ENCODE results near the gene MTFMT.

MTFMT gene

DNA sequence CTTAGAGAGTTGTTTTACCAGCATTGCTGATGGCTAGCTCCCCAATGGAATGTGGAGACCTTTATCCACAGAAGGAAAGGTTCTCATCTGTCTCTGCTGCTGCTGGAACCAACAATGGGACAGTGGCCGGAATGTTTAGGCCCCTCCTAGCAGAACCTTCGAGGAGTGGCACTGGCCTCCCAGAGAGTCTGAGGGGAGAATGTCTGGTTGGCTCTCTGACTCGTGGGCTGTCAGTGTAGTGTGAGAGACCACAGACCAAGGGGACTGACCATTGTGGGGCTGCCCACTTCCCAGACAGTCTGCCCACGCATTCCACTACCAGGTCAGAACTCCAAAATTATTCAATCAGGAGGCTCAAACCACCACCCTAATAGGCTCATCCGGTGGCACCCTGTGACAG lies 33.3 kb upstream of the MTFMT start:
- TF ChIP-seq, protein P1, sequence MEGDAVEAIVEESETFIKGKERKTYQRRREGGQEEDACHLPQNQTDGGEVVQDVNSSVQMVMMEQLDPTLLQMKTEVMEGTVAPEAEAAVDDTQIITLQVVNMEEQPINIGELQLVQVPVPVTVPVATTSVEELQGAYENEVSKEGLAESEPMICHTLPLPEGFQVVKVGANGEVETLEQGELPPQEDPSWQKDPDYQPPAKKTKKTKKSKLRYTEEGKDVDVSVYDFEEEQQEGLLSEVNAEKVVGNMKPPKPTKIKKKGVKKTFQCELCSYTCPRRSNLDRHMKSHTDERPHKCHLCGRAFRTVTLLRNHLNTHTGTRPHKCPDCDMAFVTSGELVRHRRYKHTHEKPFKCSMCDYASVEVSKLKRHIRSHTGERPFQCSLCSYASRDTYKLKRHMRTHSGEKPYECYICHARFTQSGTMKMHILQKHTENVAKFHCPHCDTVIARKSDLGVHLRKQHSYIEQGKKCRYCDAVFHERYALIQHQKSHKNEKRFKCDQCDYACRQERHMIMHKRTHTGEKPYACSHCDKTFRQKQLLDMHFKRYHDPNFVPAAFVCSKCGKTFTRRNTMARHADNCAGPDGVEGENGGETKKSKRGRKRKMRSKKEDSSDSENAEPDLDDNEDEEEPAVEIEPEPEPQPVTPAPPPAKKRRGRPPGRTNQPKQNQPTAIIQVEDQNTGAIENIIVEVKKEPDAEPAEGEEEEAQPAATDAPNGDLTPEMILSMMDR (IDR thresholded peaks at IDR 0.05): no peak

DNA sequence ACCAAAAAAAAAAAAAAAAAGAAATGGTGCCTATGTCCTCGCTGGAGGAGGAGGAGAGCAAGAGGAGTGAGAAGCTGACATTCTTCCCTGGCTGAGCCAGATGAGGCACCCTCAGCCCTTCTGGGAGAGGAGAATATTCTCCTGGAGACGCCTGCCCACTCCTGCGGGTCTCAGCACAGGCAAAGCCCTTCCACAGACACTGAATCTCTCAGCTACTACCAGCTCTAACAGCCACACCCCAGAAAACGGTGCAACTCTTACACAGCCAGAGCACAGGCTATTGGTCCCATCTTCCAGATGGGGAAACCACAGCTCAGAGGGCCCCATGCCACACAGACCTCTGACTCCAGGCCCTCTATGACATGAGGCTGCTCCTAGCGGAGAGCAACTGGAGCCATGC lies 32.6 kb upstream of the MTFMT start:
- TF ChIP-seq, protein P1 (IDR thresholded peaks at IDR 0.05): no peak

DNA sequence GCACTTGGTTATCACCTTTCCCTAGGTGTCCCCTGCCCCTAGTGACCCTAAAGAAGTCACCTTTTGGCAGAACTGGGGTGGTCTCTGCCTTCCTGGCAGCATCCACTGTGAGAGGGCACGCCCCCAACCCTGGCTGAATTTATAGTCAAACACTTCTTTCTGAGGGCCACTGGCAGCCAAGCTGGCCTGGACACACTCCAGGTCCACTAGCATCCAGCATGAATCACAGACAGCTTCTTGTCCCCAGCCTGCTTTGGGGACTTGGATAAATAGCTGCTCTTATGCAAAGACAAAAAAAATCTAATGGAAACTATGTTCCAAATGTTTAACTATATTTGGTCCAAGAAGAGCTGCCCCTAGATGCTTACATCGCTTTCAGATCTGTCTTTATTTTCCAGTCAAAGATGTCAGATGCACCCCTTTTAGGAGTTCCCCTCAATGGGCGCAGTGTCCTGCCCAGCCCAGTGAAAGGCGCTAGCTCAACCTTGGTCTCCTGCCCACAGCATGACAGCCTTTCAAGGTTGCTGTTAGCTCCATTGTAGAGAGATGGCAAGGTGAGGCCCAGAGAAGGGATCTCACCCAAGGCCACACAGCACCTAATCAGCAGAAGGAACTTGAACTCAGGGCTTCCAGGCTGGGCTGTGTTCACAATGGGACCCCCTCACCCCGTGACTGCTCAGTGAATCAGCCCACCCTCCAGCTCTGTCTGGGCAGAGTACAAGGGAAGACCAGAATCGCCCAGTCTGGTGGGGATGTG lies 31.4 kb upstream of the MTFMT start:
- TF ChIP-seq, protein P1 (IDR thresholded peaks at IDR 0.05): no peak

DNA sequence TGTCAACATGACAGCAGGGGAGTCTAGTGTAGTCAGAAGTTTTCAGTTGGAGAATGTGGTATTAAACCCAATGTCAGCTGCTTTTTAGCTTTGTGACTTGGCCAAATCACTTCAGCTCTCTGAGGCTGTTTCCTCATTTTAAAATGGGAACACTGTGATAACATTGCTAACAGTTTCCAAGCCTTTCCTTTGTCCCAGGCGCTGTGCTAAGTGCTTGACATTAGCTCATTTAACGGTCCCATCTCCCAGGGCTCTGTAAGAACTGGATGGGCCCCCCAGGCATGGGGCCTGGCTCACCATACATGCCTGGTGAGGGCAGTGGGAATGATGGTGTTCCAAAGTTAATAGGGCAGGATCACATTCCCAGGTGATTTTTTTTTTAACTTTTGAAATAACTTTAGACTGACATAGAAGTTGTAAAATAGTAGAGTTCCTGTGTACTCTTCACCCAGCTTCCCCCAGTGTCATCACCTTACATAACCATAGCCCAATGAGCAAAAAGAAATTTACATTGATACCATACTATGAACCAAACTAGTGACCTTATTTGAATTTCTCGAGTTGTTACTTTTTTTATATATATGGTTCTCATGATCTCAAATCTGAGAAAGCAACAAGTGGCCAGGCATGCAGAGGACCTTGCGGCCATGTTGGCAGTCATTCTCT lies 30.6 kb upstream of the MTFMT start:
- TF ChIP-seq, protein P1 (IDR thresholded peaks at IDR 0.05): no peak

DNA sequence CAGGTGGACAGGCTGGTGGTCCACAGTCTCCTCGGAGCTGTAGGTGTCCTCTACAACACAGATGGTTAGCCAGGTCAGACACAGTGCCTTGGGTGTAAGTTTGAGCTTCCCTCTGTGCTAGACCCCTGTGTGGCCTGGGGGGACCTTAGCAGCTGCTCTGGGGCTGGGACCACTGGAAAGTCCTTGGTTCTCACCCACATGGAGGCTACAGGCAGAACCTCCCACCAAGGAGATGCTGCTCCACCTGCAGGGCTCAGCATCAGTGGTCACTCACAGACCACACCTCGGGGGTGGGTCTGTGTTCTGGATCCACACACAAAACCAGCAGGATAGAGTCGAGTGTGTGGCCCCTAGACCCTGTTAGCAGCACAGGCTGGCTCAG lies 29.9 kb upstream of the MTFMT start:
- TF ChIP-seq, protein P1 (IDR thresholded peaks at IDR 0.05): no peak

DNA sequence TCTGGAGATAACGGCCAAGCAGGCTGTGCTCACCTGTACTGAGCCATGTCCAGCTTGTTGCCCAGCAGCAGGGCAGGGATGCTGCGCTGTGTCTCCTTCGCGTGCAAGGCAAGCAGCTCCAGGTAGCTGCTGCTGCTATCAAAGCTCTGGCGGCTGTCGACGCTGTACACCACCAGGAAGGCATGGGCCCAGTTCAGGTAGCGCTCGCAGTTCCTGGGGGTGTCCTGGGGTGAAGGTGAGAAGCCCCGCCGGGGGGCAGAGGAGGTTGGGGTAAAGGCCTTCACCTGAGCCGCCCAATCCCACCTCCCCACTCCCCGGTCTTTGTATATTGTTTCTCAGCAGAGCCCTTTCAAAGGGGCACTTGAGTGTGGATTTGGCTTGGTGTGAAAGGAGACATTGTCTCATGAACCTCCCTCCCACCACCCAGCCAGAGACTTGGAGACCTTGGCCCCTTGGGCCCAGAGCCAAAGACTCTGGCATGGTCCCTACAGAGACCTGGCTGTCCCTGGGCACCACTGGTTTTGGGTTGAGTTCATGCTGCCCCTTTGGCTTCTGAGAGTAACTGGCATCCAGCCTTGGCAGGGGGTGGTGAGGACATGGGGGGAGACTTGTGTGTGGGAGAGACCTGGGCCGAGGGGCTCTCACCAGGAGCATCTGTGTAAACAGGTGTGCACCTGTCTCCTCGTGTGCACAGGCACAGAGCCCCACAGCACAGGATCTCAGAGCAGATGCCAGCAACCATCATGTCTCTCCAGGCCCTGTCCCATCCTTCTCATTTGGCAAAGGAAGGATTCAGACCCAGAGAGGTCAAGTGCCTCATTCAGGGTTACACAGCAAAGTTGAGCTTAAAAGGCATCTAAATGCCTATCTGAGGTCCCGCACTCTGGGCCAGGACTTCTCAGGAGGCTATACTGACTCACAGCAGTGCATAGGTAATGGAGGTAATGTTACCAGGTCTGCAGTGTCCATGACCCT lies 29.2 kb upstream of the MTFMT start:
- TF ChIP-seq, protein P1 (IDR thresholded peaks at IDR 0.05): no peak

DNA sequence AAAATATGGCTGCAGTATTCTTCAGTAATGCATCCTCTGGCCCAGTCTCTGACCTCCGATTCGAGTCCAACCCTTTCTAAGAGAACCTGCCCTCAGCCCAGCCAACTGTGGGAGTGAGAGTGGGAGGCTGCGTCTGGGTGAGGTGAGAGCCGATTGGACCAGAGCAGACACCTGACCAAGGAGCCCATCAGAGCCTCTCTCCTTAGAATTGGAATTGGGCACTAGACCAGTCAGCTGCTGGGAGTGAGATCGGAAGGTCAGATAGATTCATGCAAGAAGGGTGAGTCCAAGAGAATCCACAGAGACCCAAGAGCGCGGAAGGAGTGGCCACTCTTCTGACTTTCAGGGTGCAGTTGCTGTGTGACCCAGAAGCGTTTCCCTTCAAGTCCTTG lies 28.1 kb upstream of the MTFMT start:
- TF ChIP-seq, protein P1 (IDR thresholded peaks at IDR 0.05): no peak

All from LNCAP (cell line).